ENCODE results near the gene OTUB1.

The OTUB1 gene

GRCh38 chr11:63942803-63943202, 43.4 kb upstream of the OTUB1 start:
- TF ChIP-seq CTCF (IDR thresholded peaks at IDR 0.05; ENCODE audit: insufficient read depth, low read depth, low read length, missing control alignments), result no peak
- no peak overlapping the region for H3K4me3 ChIP-seq (ENCODE audit: low read depth, low read length)
- DNase-seq (ENCODE audit: low read depth), result no peak

GRCh38 chr11:63944987-63945386, 41.3 kb upstream of the OTUB1 start:
- DNase-seq (ENCODE audit: low read depth), result no peak
- no peak for TF ChIP-seq CTCF (IDR thresholded peaks at IDR 0.05; ENCODE audit: insufficient read depth, low read depth, low read length, missing control alignments)
- no peak overlapping the region for H3K4me3 ChIP-seq (ENCODE audit: low read depth, low read length)

GRCh38 chr11:63945477-63946163, 40.6 kb upstream of the OTUB1 start:
- TF ChIP-seq CTCF (IDR thresholded peaks at IDR 0.05; ENCODE audit: insufficient read depth, low read depth, low read length, missing control alignments), result peak; percentile 44
- peak; percentile 60 for DNase-seq (ENCODE audit: low read depth)
- no peak overlapping the region for H3K4me3 ChIP-seq (ENCODE audit: low read depth, low read length)

- H3K4me3 ChIP-seq (ENCODE audit: low read depth, low read length), result peak overlapping the region; percentile 19
- DNase-seq (ENCODE audit: low read depth), result peak; percentile 87
- no peak for TF ChIP-seq CTCF (IDR thresholded peaks at IDR 0.05; ENCODE audit: insufficient read depth, low read depth, low read length, missing control alignments)
Measured at GRCh38 chr11:63951779-63952536, 34.3 kb upstream of the OTUB1 start.

- no peak for TF ChIP-seq CTCF (IDR thresholded peaks at IDR 0.05; ENCODE audit: insufficient read depth, low read depth, low read length, missing control alignments)
- H3K4me3 ChIP-seq (ENCODE audit: low read depth, low read length), result no peak overlapping the region; the same call in 1 of the 2 replicates
- no peak for DNase-seq (ENCODE audit: low read depth)
Measured at GRCh38 chr11:63952570-63952969, 33.7 kb upstream of the OTUB1 start.

GRCh38 chr11:63958008-63958407, 28.2 kb upstream of the OTUB1 start:
- DNase-seq (ENCODE audit: low read depth), result no peak
- TF ChIP-seq CTCF (IDR thresholded peaks at IDR 0.05; ENCODE audit: insufficient read depth, low read depth, low read length, missing control alignments), result no peak

More at GRCh38 chr11:63958008-63958407, 28.2 kb upstream of the OTUB1 start:
- H3K4me3 ChIP-seq (ENCODE audit: low read depth, low read length), result no peak overlapping the region
